Activated T-helper 2 cell treated with anti-CD3 and anti-CD28 coated beads, Interferon-gamma antibody, Interleukin-2, Interleukin-4, amounts not matched to agents 10 μg/mL and 5 μg/mL and 100 μg/mL, durations not matched to agents 14 hours and 24 hours and 36 hours (primary cell): ENCODE results near the gene TMEM169. TPM values are rescaled to one million over a fixed set of nuclear protein-coding genes. Genes with fewer than 3 reads are reported as not detected.
A peak's percentile ranks its signal among the peaks of the same experiment; 100 is the strongest.
"Not testable (repeated sequence)": the region's sequence is repeated elsewhere in the genome, so short reads cannot be mapped to it uniquely, and the experiment has no call there.

Experiments
- DNase-seq: peaks from one replicate; pipeline ENCODE4 v3.0.0; 2021; ENCODE audit warnings: low spot score
- H3K27ac Mint-ChIP-seq: one replicate; pipeline ENCODE4 v1.8.0; 2021; ENCODE audit warnings: mixed read lengths
- H3K27me3 Mint-ChIP-seq: one replicate; pipeline ENCODE4 v1.8.0; 2021; ENCODE audit warnings: low read depth, mixed read lengths
- H3K36me3 Mint-ChIP-seq: one replicate; pipeline ENCODE4 v1.8.0; 2021; ENCODE audit warnings: low read depth, mixed read lengths
- H3K4me1 Mint-ChIP-seq: one replicate; pipeline ENCODE4 v1.8.0; 2021; ENCODE audit warnings: low read depth, mixed read lengths
- H3K4me3 Mint-ChIP-seq: one replicate; pipeline ENCODE4 v1.8.0; 2021; ENCODE audit warnings: low read depth, mild to moderate bottlenecking, moderate library complexity, mixed read lengths
- H3K9me3 Mint-ChIP-seq: one replicate; pipeline ENCODE4 v1.8.0; 2021; ENCODE audit warnings: mixed read lengths
- intact Hi-C: fragments of 100-400 bp; cut with micrococcal nuclease; formaldehyde crosslinking; loops from one replicate; pipeline ENCODE4 v1.15.1; 2023
- total RNA-seq: library from RNA; stranded (reverse); gene quantifications from 2 replicates; pipeline ENCODE4 v1.2.3, GENCODE V29; 2022

The TMEM169 gene
- total RNA-seq, 1 donor from 2014 or later = 1.3 TPM

- Mint-ChIP-seq H3K27ac (peak overlapping the region; percentile 21), H3K4me3 (no peak overlapping the region), H3K4me1 (peaks cover 24% of the 10 kb centered on the region), H3K36me3 (peaks cover 28% of the 10 kb centered on the region), H3K27me3 (no peaks in the 10 kb centered on the region), H3K9me3 (no peaks in the 10 kb centered on the region)
- no peak for DNase-seq
- intact Hi-C loops = no loop called here
These were observed 7.3 kb upstream of the TMEM169 start for GRCh38 chr2:216074380-216074779.

GRCh38 chr2:216074794-216075193, 6.9 kb upstream of the TMEM169 start:
- no peaks in the 10 kb centered on the region for H3K27me3 Mint-ChIP-seq
- intact Hi-C loops = no loop called here
- no peak for DNase-seq
- H3K9me3 Mint-ChIP-seq = no peaks in the 10 kb centered on the region
- H3K4me1 Mint-ChIP-seq = peaks cover 24% of the 10 kb centered on the region
- no peak overlapping the region for H3K27ac Mint-ChIP-seq
- peaks cover 27% of the 10 kb centered on the region for H3K36me3 Mint-ChIP-seq
- H3K4me3 Mint-ChIP-seq = no peak overlapping the region

GRCh38 chr2:216075510-216076485, 5.9 kb upstream of the TMEM169 start:
- DNase-seq = no peak
- intact Hi-C loops = no loop called here
- Mint-ChIP-seq H3K4me1 (peaks cover 29% of the 10 kb centered on the region), H3K4me3 (no peak overlapping the region), H3K27me3 (no peaks in the 10 kb centered on the region), H3K9me3 (no peaks in the 10 kb centered on the region), H3K36me3 (peaks cover 29% of the 10 kb centered on the region), H3K27ac (no peak overlapping the region)

- intact Hi-C loops = no loop called here
- Mint-ChIP-seq H3K4me1 (peaks cover 51% of the 10 kb centered on the region), H3K27ac (no peak overlapping the region), H3K9me3 (no peaks in the 10 kb centered on the region), H3K27me3 (no peaks in the 10 kb centered on the region), H3K4me3 (no peak overlapping the region), H3K36me3 (peaks cover 23% of the 10 kb centered on the region)
- no peak for DNase-seq
These were observed 2.9 kb upstream of the TMEM169 start for GRCh38 chr2:216078776-216079175.

- not testable (repeated sequence) for DNase-seq, H3K27ac Mint-ChIP-seq, H3K9me3 Mint-ChIP-seq, H3K27me3 Mint-ChIP-seq
- Mint-ChIP-seq H3K4me1 (peaks cover 50% of the 10 kb centered on the region), H3K36me3 (peaks cover 12% of the 10 kb centered on the region), H3K4me3 (peak overlapping the region; percentile 33)
- intact Hi-C loops = loop anchor here (5.0 to 10.0 kb wide), 2 partner anchors 42 to 45 kb away; no protein-coding TSS in a partner anchor
These were observed 1.7 kb upstream of the TMEM169 start for GRCh38 chr2:216080048-216080447.

- intact Hi-C loops = loop anchor here (5.0 to 10.0 kb wide), 2 partner anchors 41 to 46 kb away; no protein-coding TSS in a partner anchor
- peak overlapping the region; percentile 80 for H3K27ac Mint-ChIP-seq
- peaks cover 45% of the 10 kb centered on the region for H3K4me1 Mint-ChIP-seq
These were observed 707 bp upstream of the TMEM169 start for GRCh38 chr2:216081012-216081411.

GRCh38 chr2:216082117-216082711, 495 bp downstream of the TMEM169 start:
- intact Hi-C loops = loop anchor here (5.0 to 10.0 kb wide), 2 partner anchors 40 to 47 kb away; no protein-coding TSS in a partner anchor
- DNase-seq = no peak
- peaks cover 50% of the 10 kb centered on the region for H3K4me1 Mint-ChIP-seq

More at GRCh38 chr2:216081012-216081411, 707 bp upstream of the TMEM169 start:
- Mint-ChIP-seq H3K9me3 (no peaks in the 10 kb centered on the region), H3K36me3 (peaks cover 6% of the 10 kb centered on the region), H3K27me3 (no peaks in the 10 kb centered on the region), H3K4me3 (peak overlapping the region; percentile 92)
- DNase-seq = no peak

GRCh38 chr2:216082805-216083204, 1.1 kb downstream of the TMEM169 start:
- peaks cover 12% of the 10 kb centered on the region for H3K36me3 Mint-ChIP-seq
- no peak for DNase-seq
- no peaks in the 10 kb centered on the region for H3K27me3 Mint-ChIP-seq
- H3K27ac Mint-ChIP-seq = peak overlapping the region; percentile 64
- H3K9me3 Mint-ChIP-seq = no peaks in the 10 kb centered on the region
- intact Hi-C loops = loop anchor here (5.0 to 10.0 kb wide), 2 partner anchors 39 to 48 kb away; no protein-coding TSS in a partner anchor
- peaks cover 50% of the 10 kb centered on the region for H3K4me1 Mint-ChIP-seq
- peak overlapping the region; percentile 92 for H3K4me3 Mint-ChIP-seq

More at GRCh38 chr2:216082117-216082711, 495 bp downstream of the TMEM169 start:
- peak overlapping the region; percentile 92 for H3K4me3 Mint-ChIP-seq
- H3K9me3 Mint-ChIP-seq = no peaks in the 10 kb centered on the region
- H3K27ac Mint-ChIP-seq = peak overlapping the region; percentile 81
- no peaks in the 10 kb centered on the region for H3K27me3 Mint-ChIP-seq
- peaks cover 12% of the 10 kb centered on the region for H3K36me3 Mint-ChIP-seq

- Mint-ChIP-seq H3K9me3 (no peaks in the 10 kb centered on the region), H3K27me3 (no peaks in the 10 kb centered on the region), H3K27ac (peak overlapping the region; percentile 75), H3K4me1 (peaks cover 50% of the 10 kb centered on the region), H3K4me3 (peak overlapping the region; percentile 9), H3K36me3 (peaks cover 12% of the 10 kb centered on the region)
- intact Hi-C loops = loop anchor here (1.0 to 10.0 kb wide), 3 partner anchors 26 to 49 kb away; partner anchors contain the start of gene XRCC5
- no peak for DNase-seq
These were observed 2.0 kb downstream of the TMEM169 start for GRCh38 chr2:216083464-216084281.

GRCh38 chr2:216084547-216084946, 2.8 kb downstream of the TMEM169 start:
- Mint-ChIP-seq H3K27ac (peak overlapping the region; percentile 75), H3K4me1 (peaks cover 52% of the 10 kb centered on the region), H3K36me3 (peaks cover 12% of the 10 kb centered on the region), H3K9me3 (no peaks in the 10 kb centered on the region), H3K4me3 (peak overlapping the region; percentile 70), H3K27me3 (no peaks in the 10 kb centered on the region)
- DNase-seq = no peak
- intact Hi-C loops = loop anchor here (1.0 to 10.0 kb wide), 3 partner anchors 25 to 50 kb away; partner anchors contain the start of gene XRCC5

- Mint-ChIP-seq H3K27me3 (no peaks in the 10 kb centered on the region), H3K36me3 (peaks cover 15% of the 10 kb centered on the region), H3K4me3 (no peak overlapping the region), H3K27ac (peak overlapping the region; percentile 7), H3K9me3 (no peaks in the 10 kb centered on the region), H3K4me1 (peaks cover 56% of the 10 kb centered on the region)
- intact Hi-C loops = loop anchor here (10.0 kb wide), 1 partner anchor 52 kb away; no protein-coding TSS in a partner anchor
- DNase-seq = no peak
These were observed 4.6 kb downstream of the TMEM169 start for GRCh38 chr2:216086207-216086893.
